T47D (cell line): Measurements from ENCODE around the gene SRGAP1.
"Not testable (repeated sequence)": the region's sequence is repeated elsewhere in the genome, so short reads cannot be mapped to it uniquely, and the experiment has no call there.

Experiments
- DNase-seq, 2 experiments: peaks; one replicate each; pipeline versions ENCODE4 v3.0.0 to v3.0.0-alpha.2; 2011 to 2012; ENCODE audit warnings: low read depth in 1 of 2, low spot score in 1 of 2
- JUND ChIP-seq: IDR thresholded peaks from 2 replicates; pipeline ENCODE4 v1.6.1; 2012; ENCODE audit warnings: low read depth
- in situ Hi-C: cut with HindIII; loops from 2 replicates; pipeline ENCODE4 v1.10.0; 2016; ENCODE audit warnings: low sequenced_read_pairs, low pct_unique_long_range_greater_than_20kb

The SRGAP1 gene

GRCh38 chr12:64097366-64098105 lies 253.0 kb downstream of the SRGAP1 start:
- TF ChIP-seq JUND: no peak
- DNase-seq: no peak
- in situ Hi-C loops: no loop called here

DNA sequence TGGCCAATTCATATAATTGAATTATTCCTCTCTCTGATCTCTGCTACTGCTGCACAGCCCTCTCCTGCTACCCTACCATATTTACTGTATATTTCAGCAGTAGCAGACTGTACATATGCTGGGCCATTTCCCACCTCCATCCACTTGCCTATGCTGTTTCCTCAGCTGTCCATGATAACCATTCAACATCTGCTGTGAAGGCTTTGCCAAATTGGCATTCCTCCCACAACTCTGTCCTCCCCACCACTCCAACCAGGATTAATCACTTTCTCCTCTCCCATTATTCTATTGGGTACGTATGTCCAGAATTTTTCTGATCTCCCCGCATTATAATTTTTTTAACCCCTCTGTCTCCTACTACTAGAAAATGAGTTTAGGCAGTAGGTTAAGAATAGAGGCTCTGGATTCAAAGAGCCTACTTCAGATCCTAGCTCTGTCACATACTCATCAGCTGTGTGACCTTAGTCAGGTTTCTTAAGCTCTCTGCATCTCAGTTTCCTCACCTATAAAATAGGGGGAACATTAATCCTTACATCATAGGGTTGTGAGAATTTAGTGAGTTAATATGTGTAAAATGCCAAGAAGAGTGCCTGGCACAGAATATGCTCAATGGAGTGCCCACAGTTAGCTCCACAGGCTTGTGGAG lies 254.3 kb downstream of the SRGAP1 start:
- DNase-seq: no peak
- in situ Hi-C loops: no loop called here
- TF ChIP-seq JUND: no peak

- DNase-seq: no peak
- in situ Hi-C loops: no loop called here
- no peak for TF ChIP-seq JUND
Measured at GRCh38 chr12:64099397-64099796, 254.9 kb downstream of the SRGAP1 start.

GRCh38 chr12:64102339-64102738 lies 257.8 kb downstream of the SRGAP1 start:
- in situ Hi-C loops: no loop called here
- no peak for TF ChIP-seq JUND
- no peak for DNase-seq

- DNase-seq: peak; percentile 2 to 52
- in situ Hi-C loops: no loop called here
- no peak for TF ChIP-seq JUND
Measured at GRCh38 chr12:64103825-64104740, 259.6 kb downstream of the SRGAP1 start.

GRCh38 chr12:64105026-64105425 lies 260.5 kb downstream of the SRGAP1 start:
- no peak for DNase-seq
- TF ChIP-seq JUND: no peak
- in situ Hi-C loops: no loop called here

DNA sequence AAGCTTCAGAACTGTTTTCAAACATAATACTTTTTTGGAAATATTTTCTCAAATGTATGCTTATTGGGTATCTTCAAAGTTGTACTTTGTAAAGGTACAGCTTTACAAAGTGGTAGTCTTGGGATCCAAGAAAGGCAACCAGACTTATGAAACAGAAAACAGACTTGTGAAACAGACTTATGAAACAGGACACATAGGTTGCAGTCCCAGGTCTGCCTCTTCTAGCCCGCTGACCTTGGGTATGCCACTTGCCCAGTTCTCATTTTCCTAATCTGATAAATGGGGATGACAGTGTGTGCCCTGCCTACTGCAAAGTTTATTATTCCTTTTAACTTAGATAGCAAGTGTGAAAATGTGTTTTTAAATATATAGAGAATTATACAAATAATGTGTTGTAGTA lies 263.3 kb downstream of the SRGAP1 start:
- in situ Hi-C loops: no loop called here
- TF ChIP-seq JUND: no peak
- DNase-seq: no peak

DNA sequence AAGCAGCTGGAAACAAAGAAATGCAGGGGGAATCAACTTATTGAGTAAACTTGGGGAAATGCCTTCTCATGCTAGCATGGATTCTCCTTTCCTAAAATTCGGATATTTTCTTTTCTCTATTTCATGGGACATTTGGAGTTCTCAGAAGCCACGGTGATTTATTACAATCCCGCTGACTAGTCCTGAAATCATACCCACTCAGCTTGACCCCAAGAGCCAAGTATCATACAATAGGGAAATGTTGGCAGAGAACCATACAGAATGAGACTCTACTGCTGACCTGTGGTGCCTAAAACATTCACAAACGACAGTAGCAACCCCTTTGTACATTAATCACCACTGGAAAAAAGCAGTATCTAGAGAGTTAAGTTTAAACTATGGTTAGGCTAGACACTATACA lies 265.2 kb downstream of the SRGAP1 start:
- in situ Hi-C loops: no loop called here
- DNase-seq: no peak
- no peak for TF ChIP-seq JUND

DNA sequence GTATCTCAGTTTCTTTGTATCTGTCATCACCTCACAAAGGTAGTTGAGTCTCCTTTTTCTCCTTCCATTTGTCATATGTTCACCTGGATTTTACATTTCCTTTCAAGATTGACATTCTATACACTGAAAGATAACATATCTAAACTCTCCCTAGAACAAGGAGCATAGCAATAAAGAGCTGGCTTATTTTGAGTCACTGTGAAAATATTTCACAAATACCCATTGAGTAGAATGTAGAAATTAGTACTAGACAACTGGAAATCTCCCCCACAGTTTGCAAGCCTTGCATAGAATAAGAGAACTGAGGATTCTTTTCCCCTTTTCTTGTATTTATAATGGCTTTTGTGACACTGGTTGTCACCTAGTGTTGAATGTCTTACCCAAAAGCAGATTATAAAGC lies 266.4 kb downstream of the SRGAP1 start:
- TF ChIP-seq JUND: no peak
- in situ Hi-C loops: no loop called here
- DNase-seq: no peak

DNA sequence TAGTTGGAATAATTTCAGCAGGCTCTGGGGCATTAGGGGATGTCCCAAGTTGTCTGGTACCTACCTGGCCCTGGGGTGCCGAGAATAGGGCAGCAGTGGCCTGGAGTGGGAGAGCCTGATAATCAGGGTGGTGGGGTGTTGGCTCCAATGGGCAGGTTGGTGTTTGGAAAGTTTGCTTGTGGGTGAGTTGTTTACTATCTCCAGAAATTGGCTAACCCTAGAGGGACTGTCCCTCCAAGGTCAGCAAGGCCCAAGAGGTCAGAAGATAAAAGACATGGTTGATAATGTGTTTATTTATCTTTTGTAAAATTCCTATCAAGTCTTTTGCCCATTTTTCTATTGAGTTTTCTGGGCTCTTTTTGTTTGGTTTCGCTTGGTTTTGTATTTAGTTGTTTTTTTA lies 272.5 kb downstream of the SRGAP1 start:
- in situ Hi-C loops: no loop called here
- no peak for TF ChIP-seq JUND
- DNase-seq: no peak

- in situ Hi-C loops: no loop called here
- TF ChIP-seq JUND: no peak
- no peak for DNase-seq
Measured at GRCh38 chr12:64120568-64120967, 276.1 kb downstream of the SRGAP1 start.

- DNase-seq, in situ Hi-C loops: not testable (repeated sequence)
Measured at GRCh38 chr12:64121086-64121485, 276.6 kb downstream of the SRGAP1 start.

- TF ChIP-seq JUND: no peak
- no peak for DNase-seq
- in situ Hi-C loops: no loop called here
Measured at GRCh38 chr12:64122154-64122553, 277.7 kb downstream of the SRGAP1 start.
